Upper lobe of left lung (tissue), 6 donors: ENCODE measurements around the gene PPARD. TPM values are rescaled to one million over a fixed set of nuclear protein-coding genes. Genes with fewer than 3 reads are reported as not detected.
A peak's percentile ranks its signal among the peaks of the same experiment; 100 is the strongest.

Source experiments
- ATAC-seq, 2 donors: fragments of 200-7000 bp; cut with Tn5 transposase; one replicate each; pipeline ENCODE4 v1.9.1; 2022; ENCODE audit warnings: mild to moderate bottlenecking in 2 of 2, moderate library complexity in 2 of 2; ENCODE audit not compliant: low FRiP score in 2 of 2
- DNase-seq, 2 donors: peaks; one replicate each; pipeline ENCODE4 v3.0.0-alpha.2; 2019 to 2020
- H3K27ac ChIP-seq, 4 donors: fragments of 200-600 bp; sonication (generic); one replicate each; pipeline ENCODE4 v1.5.1; 2016 to 2019
- H3K27me3 ChIP-seq, 4 donors: fragments of 200-600 bp; sonication (generic); one replicate each; pipeline ENCODE4 v1.5.1; 2017 to 2019
- H3K36me3 ChIP-seq, 4 donors: fragments of 200-600 bp; sonication (generic); one replicate each; pipeline ENCODE4 v1.5.1; 2016 to 2019
- H3K4me1 ChIP-seq, 4 donors: fragments of 200-600 bp; sonication (generic); one replicate each; pipeline ENCODE4 v1.5.1; 2018 to 2019
- H3K4me3 ChIP-seq, 4 donors: fragments of 200-600 bp; sonication (generic); one replicate each; pipeline ENCODE4 v1.5.1; 2017 to 2019; ENCODE audit warnings: mild to moderate bottlenecking in 2 of 4, moderate library complexity in 1 of 4
- H3K9me3 ChIP-seq, 4 donors: fragments of 200-600 bp; sonication (generic); one replicate each; pipeline ENCODE4 v1.5.1; 2018 to 2019
- CTCF ChIP-seq, 6 experiments: fragments of 450-650 bp in 4 of 6; fragments of 200-600 bp in 2 of 6; sonication (generic) in 2 of 6; IDR thresholded peaks; one replicate each; pipeline ENCODE4 v1.5.1; 2016 to 2019; ENCODE audit warnings: antibody characterized with exemption in 6 of 6
- EP300 ChIP-seq, 4 donors: sonication (generic); formaldehyde crosslinking; IDR thresholded peaks; one replicate each; pipeline ENCODE4 v1.5.1; 2017; ENCODE audit warnings: antibody characterized with exemption in 4 of 4, control low read depth in 2 of 4
- POLR2A ChIP-seq, 4 donors: fragments of 450-650 bp; IDR thresholded peaks; one replicate each; pipeline ENCODE4 v1.5.1; 2016 to 2017; ENCODE audit warnings: antibody characterized with exemption in 4 of 4, mild to moderate bottlenecking in 2 of 4
- POLR2AphosphoS5 ChIP-seq, 2 donors: sonication (generic); formaldehyde crosslinking; IDR thresholded peaks; one replicate each; pipeline ENCODE4 v1.5.1; 2017; ENCODE audit warnings: antibody characterized with exemption in 2 of 2
- WGBS, 2 donors: methylation state at CpG; one replicate each; pipeline ENCODE4 v1.1.5; 2017 to 2018; 5-methylcytosine and 5-hydroxymethylcytosine counted together
- total RNA-seq, 6 donors: library from RNA; depleted of rRNA in 4 of 6; stranded (reverse); fragments of >200 nt in 4 of 6; gene quantifications; one replicate each; pipeline versions ENCODE4 v1.1.0 to v1.2.1, GENCODE V29; 2016 to 2021
- donor health status: DM: no; HTN: no; CAD: no; lungs with moderate emphysema.
- donor health status: DM: no; HTN: yes; CAD: no; lungs with severe emphysema.

The PPARD gene
- total RNA-seq, 6 donors from 2014 or later, result 14.8 to 48.2 (median 31.5) TPM

GRCh38 chr6:35309611-35310264 lies 32.6 kb upstream of the PPARD start:
- Histone ChIP-seq H3K9me3 (no peaks in the 10 kb centered on the region), H3K27me3 (no peaks in the 10 kb centered on the region), H3K27ac (peak overlapping the region in 2 of 4 donors; percentile 56 to 74), H3K36me3 (no peaks in the 10 kb centered on the region), H3K4me1 (peaks cover 14 to 27% (median 21%) of the 10 kb centered on the region in 4 donors), H3K4me3 (no peak overlapping the region)
- DNase-seq, result no peak
- WGBS, 2 donors, result 93 to 94% methylated on average over 9 of the region's 9 CpGs
- peak in 1 of 2 donors; percentile 31 for ATAC-seq
- TF ChIP-seq EP300 (IDR thresholded peaks at IDR 0.05), result no peak
- TF ChIP-seq POLR2AphosphoS5 (IDR thresholded peaks at IDR 0.05), result no peak
- TF ChIP-seq POLR2A (IDR thresholded peaks at IDR 0.05), result no peak
- TF ChIP-seq CTCF (IDR thresholded peaks at IDR 0.05), result no peak

GRCh38 chr6:35310265-35310831 lies 32.0 kb upstream of the PPARD start:
- Histone ChIP-seq H3K4me1 (peaks cover 14 to 27% (median 21%) of the 10 kb centered on the region in 4 donors), H3K27ac (peak overlapping the region in 2 of 4 donors; percentile 56 to 74), H3K4me3 (no peak overlapping the region), H3K36me3 (no peaks in the 10 kb centered on the region), H3K9me3 (no peaks in the 10 kb centered on the region), H3K27me3 (no peaks in the 10 kb centered on the region)
- no peak for ATAC-seq
- WGBS, 2 donors, result 77 to 78% methylated on average over 6 of the region's 6 CpGs
- DNase-seq, result no peak
- no peak for TF ChIP-seq CTCF (IDR thresholded peaks at IDR 0.05)
- no peak for TF ChIP-seq POLR2A (IDR thresholded peaks at IDR 0.05)
- TF ChIP-seq EP300 (IDR thresholded peaks at IDR 0.05), result no peak
- no peak for TF ChIP-seq POLR2AphosphoS5 (IDR thresholded peaks at IDR 0.05)

GRCh38 chr6:35311390-35312075 lies 30.8 kb upstream of the PPARD start:
- H3K27ac ChIP-seq, result peak overlapping the region; percentile 56 to 74 (median 63)
- no peaks in the 10 kb centered on the region for H3K36me3 ChIP-seq
- DNase-seq, result peak in 1 of 2 donors; percentile 29
- peak; percentile 19 to 20 for ATAC-seq
- no peak for TF ChIP-seq POLR2A (IDR thresholded peaks at IDR 0.05)
- TF ChIP-seq POLR2AphosphoS5 (IDR thresholded peaks at IDR 0.05), result no peak
- TF ChIP-seq EP300 (IDR thresholded peaks at IDR 0.05), result no peak
- no peak for TF ChIP-seq CTCF (IDR thresholded peaks at IDR 0.05)
- H3K4me3 ChIP-seq, result no peak overlapping the region
- peaks cover 14 to 27% (median 21%) of the 10 kb centered on the region in 4 donors for H3K4me1 ChIP-seq
- H3K27me3 ChIP-seq, result no peaks in the 10 kb centered on the region
- H3K9me3 ChIP-seq, result no peaks in the 10 kb centered on the region
- WGBS, 2 donors, result 36 to 44% methylated on average over 6 of the region's 6 CpGs

GRCh38 chr6:35312076-35312800 lies 30.1 kb upstream of the PPARD start:
- TF ChIP-seq POLR2AphosphoS5 (IDR thresholded peaks at IDR 0.05) (no peak), EP300 (IDR thresholded peaks at IDR 0.05) (no peak), CTCF (IDR thresholded peaks at IDR 0.05) (no peak), POLR2A (IDR thresholded peaks at IDR 0.05) (no peak)
- WGBS, 2 donors, result 87 to 88% methylated on average over 11 to 19 of the region's 19 CpGs
- peak in 1 of 2 donors; percentile 13 for ATAC-seq
- Histone ChIP-seq H3K27me3 (no peaks in the 10 kb centered on the region), H3K4me3 (no peak overlapping the region), H3K9me3 (no peaks in the 10 kb centered on the region), H3K27ac (peak overlapping the region; percentile 33 to 74 (median 60)), H3K36me3 (no peaks in the 10 kb centered on the region), H3K4me1 (peaks cover 14 to 27% (median 21%) of the 10 kb centered on the region in 4 donors)
- DNase-seq, result peak in 1 of 2 donors; percentile 69
